Skin of body (tissue), 2 donors: ENCODE data around the gene NUP133. TPM values are rescaled to one million over a fixed set of nuclear protein-coding genes. Genes with fewer than 3 reads are reported as not detected.
A peak's percentile ranks its signal among the peaks of the same experiment; 100 is the strongest.

Source experiments
- DNase-seq: peaks from one replicate; lab custom pipeline; 2025; lab: John Stamatoyannopoulos, UW
- total RNA-seq: library from RNA; depleted of rRNA; stranded (reverse); fragments of >200 nt; gene quantifications from one replicate; pipeline ENCODE4 v1.2.3, GENCODE V29; 2014

Gene NUP133
- total RNA-seq, 1 donor from 2014 or later = 36.1 TPM

DNA sequence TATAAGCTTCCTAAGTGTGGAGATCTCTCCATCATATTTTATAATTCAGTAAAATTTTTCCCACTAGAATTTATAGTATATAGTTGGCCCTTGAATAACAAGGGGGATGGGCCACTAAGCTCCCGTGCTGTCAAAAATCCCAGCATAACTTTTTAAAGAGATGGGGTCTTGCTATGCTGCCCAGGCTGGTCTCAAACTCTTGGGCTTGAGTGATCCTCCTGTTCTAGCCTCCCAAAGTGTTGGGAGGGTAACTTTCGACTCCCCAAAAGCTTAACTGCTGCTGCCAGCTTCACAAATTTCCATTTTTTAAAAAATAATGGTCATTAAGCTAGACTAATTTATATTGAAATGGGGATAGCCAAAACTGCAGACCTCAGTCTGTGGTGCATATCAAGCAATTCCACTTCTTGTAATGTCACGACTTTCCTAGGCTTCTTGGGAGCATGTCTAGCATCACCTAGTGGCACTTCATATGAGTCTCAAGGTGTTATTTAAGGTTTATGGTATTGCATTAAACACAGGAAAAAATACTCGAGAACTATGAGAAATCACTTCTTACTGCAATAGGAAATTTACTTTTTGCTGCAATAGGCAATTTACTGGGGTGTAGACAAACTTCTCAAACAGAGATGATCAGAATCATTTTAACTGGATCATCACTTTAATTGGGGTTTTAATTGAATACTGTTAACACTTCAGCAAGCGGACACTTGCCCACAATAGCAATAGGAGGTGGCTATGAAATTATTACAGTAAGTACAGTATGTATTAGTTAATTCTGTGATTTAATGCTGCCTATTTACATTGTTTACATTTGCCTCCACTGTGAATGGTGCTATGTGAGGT lies 55.0 kb downstream of the NUP133 start:
- DNase-seq = peak; percentile 5

DNA sequence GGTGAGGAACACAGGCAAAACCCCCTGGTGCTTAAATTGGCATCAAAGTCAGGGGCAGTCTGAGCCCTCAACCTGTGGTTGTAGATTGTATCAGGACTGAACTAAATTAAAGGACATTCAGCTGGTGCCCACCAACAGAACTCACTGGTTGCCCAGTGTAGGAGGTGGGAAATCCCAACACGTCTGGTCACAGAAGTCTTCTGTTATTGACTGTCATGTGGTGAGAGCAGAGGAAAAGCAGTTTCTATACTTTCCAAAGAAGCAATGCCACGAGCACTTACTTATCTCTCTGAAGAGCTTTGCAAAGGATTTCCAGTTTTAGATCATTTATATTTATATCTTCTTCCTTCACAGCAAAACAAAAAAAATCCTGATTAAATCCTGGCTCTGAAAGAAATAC lies 59.3 kb downstream of the NUP133 start:
- DNase-seq = no peak

GRCh38 chr1:229448354-229448753 lies 59.8 kb downstream of the NUP133 start:
- no peak for DNase-seq

GRCh38 chr1:229447809-229448252 lies 60.3 kb downstream of the NUP133 start:
- no peak for DNase-seq

DNA sequence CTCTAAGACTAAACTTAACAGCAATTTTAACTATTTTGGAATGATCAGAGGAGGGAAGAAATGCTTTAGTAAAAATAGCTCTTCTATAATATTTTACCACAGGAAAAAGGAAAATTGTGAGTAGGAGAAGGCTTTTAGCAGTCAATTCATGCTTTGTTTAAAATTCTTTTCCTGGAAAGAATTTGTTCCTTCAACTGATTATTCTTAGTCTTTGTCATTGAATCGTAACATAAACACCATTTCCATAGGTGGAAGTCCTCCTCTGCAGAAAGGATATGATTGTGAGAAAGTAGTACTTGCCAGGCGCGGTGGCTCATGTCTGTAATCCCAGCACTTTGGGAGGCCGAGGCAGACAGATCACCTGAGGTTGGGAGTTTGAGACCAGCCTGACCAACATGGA lies 62.3 kb downstream of the NUP133 start:
- no peak for DNase-seq

- no peak for DNase-seq
These were observed 67.1 kb downstream of the NUP133 start for GRCh38 chr1:229440851-229441537.

DNA sequence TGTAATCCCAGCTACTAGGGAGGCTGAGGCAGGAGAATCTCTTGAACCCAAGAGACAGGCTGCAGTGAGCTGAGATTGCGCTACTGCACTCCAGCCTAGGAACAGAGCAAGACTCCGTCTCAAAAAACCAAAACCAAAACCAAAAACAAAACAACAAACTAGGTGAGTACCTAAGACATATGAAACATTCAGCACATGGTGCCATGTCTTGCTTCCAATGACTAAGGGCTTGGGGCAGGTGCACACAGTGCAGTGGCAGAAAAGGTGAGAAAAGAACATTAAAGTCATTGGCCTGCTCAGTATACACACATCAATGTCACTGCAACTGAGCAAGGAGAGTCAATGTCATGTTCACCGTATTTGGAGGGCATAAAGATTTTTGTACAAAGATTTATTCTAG lies 70.1 kb downstream of the NUP133 start:
- DNase-seq = no peak

GRCh38 chr1:229437443-229437842 lies 70.7 kb downstream of the NUP133 start:
- no peak for DNase-seq

GRCh38 chr1:229436201-229436600 lies 71.9 kb downstream of the NUP133 start:
- no peak for DNase-seq

DNA sequence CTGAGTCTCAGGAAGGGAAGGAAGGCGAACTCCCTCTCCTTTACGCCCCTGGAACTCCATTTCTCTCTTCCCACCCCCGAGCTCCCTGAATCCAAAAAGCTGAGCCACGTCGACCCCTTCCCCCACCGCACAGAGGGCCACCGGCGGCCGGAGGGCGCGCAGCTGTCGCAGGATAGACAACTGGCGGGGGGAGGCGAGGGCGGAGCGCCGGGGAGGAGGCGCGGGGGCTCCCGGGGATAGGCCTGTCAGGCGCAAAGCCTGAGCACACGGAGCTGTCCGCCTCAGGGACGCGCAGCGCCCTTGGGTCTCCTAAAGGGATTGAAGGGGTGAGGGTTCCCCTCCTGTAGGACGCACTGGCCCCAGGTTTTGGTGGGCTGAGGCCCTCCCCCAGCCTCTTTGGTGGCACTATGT lies 73.5 kb downstream of the NUP133 start:
- DNase-seq = no peak

DNA sequence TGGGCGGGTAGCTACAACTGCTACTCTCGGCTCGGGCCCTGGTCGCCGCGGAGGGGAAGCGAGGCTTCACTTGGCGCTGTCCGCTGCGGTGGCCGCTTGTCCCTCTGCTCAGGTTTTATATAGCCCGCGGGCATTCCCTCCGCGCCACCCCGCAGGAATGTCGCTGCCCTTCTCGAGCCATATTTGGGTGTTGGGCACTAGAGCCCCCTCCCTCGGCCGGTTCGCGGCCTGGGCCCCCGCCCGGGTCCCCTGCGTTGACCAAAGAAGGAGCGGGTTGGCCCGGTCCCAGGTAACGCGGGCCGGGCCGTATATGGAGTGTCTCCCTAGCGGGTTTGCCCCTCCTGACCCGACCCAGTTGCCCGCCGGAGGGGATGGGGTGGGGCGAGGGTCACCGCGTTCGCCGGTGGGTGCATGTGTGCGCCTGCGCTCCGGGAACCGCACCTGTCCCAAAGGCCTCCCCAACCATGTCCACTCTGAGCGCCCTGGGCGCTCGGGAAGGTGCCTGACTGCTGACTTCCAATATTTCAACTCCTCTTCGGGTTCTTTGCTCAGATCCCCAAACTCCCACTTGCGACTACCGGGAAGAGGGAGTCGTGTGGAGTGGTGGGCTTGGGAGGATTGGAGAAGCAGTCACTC lies 74.0 kb downstream of the NUP133 start, which contains the start of gene ACTA1:
TSS of gene ACTA1 (minus strand) at position 90 of the 636 bp plus-strand sequence. CDS start 979 bp downstream, outside the sequence.
- DNase-seq = no peak

- no peak for DNase-seq
These were observed 74.7 kb downstream of the NUP133 start for GRCh38 chr1:229433364-229434004.

- DNase-seq = no peak
These were observed 75.2 kb downstream of the NUP133 start for GRCh38 chr1:229432905-229433304.

DNA sequence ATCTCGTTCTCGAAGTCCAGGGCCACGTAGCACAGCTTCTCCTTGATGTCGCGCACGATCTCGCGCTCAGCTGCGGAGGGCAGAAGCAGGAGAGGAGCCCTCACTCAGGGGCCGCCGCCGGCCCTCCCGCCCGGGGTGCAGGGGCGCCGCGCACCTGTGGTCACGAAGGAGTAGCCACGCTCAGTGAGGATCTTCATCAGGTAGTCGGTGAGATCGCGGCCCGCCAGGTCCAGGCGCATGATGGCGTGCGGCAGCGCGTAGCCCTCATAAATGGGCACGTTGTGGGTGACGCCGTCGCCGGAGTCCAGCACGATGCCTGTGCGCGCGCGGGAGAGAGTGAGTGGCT lies 76.1 kb downstream of the NUP133 start:
- DNase-seq = no peak

DNA sequence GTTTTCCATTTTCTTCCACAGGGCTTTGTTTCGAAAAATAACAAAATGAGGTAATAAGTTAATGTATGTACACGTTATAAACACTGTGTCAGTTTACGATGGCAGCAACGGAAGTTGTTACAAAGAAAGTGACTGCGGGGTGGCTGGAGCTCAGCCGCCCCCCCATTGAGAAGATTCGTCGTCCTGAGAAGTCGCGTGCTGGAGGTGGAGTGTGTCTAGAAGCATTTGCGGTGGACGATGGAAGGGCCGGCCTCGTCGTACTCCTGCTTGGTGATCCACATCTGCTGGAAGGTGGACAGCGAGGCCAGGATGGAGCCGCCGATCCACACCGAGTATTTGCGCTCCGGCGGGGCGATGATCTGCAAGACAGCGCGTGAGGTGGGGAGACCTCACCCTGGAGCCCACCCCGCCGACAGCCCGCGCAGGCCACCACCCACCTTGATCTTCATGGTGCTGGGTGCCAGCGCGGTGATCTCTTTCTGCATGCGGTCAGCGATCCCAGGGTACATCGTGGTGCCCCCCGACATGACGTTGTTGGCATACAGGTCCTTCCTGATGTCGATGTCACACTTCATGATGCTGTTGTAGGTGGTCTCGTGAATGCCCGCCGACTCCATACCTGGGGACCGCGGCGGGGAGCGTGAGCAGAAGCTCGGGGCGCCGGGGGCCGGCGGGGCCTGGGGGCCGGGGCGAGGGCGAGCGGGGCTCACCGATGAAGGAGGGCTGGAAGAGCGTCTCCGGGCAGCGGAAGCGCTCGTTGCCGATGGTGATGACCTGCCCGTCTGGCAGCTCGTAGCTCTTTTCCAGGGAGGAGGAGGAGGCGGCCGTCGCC lies 76.6 kb downstream of the NUP133 start:
- no peak for DNase-seq

DNA sequence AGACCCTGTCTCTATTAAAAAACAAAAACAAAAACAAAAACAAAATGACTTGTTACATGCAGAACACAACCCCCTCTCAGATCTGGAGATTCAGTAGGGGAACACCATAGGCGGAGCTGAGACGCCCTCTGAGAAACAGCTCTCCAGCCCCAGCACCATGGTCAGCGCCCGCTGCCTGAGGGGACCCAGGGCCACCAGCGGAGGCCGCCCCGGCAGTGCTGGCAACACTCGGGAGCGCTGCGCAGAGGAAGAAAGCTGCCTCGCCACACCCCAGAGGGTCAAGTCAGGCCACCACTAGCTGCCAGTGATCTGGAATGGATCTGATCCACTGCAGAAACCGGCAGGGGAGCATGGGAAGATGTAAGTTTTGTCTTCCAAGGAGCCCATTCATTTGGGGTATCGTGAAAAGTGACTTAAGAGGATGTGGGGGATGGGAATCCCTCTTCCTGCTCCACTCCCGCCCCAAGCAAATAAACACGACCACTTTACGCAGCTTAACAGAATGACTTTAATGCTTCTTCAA lies 77.3 kb downstream of the NUP133 start:
- DNase-seq = no peak

DNA sequence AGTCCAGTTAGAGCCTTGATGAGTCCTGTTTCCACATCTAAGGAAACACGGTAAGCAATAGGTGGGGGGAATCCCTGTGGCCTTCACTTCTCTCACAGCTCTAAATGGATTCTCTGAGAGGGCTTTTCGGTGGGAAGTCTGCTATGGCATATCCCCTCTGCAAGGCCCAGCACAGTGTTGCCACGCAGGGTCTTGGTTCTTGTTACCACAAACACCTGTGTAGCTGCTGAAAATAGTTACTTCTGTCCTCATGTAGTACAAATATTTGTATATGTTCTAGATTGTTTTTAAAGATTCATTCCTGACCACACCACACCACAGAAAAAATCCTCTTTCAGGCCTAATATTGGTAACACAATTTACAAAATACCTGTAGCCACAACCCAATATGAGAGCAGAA lies 79.9 kb downstream of the NUP133 start:
- DNase-seq = no peak

GRCh38 chr1:229427572-229427971 lies 80.6 kb downstream of the NUP133 start:
- DNase-seq = no peak

DNA sequence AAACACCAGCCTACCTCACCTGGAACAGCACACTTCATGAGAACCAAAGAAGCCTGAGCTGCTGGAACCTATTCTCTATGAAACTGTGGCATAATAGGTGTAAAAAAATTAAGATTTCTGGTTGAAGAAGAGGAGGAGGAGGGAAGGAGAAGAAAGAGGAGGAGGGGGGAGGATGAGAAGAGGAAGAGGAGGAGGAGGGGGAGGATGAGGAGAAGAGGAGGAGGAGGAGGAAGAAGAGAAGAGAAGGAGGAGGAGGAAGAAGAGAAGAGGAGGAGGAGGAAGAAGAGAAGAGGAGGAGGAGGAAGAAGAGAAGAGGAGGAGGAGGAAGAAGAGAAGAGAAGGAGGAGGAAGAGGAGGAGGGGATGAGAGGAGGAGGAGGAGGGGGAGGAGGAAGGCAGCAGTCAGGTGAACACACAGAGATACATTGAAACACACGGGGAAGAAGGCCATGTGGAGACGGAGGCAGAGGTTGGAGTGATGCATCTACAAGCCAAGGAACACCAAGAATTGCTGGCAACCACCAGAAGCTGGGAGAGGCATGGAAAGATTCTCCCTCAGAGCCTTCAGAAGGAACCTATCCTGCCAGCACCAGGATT lies 82.5 kb downstream of the NUP133 start:
- DNase-seq = no peak

- no peak for DNase-seq
These were observed 87.4 kb downstream of the NUP133 start for GRCh38 chr1:229420765-229421164.
